HG02623 (cell line): ENCODE results near the gene ZNF407.

Source experiments
- ATAC-seq: cut with Tn5 transposase; IDR thresholded peaks from one replicate; pipeline ENCODE4 v1.9.1; 2021; ENCODE audit warnings: moderate library complexity; ENCODE audit not compliant: unreplicated experiment

The ZNF407 gene

DNA sequence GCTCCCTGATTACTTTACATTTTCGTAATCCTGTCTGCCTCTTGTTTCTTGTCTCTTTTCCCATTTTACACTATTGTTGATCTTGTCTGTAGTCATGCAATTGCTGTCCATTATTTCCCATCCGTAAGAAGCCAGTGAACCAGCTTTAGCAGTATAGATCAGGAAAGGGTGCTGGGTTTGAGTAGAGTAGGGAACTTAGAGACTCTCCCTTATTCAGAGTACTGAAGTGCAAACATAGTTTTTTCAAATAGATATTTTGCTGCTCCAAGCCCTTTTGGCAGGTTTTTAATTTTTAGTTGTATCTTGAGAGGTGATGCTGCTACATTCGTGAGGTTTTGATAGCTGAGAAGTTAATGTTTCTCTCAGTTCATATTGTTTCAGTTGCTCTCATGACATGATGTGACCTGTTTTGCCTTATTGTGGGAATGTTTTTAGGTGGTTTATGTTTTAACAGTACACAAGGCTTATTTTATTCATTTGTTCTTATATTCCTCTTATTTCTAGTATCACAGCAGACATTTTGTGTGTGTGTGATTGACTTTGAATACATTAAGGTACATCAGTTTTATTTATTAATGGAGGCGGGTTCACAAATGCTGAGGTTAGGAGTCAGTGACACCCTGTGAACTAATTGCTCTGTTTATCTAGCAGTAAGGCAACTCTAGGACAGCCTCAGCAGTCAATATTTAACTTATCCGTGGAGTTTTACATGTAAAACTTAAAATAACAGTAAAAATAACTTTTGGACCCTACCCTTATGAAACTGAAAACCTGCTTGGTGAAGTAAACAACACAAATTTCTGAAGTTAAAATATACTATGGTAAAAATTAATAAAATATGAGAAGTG, 118.4 kb downstream of the ZNF407 start:
- no peak for ATAC-seq

DNA sequence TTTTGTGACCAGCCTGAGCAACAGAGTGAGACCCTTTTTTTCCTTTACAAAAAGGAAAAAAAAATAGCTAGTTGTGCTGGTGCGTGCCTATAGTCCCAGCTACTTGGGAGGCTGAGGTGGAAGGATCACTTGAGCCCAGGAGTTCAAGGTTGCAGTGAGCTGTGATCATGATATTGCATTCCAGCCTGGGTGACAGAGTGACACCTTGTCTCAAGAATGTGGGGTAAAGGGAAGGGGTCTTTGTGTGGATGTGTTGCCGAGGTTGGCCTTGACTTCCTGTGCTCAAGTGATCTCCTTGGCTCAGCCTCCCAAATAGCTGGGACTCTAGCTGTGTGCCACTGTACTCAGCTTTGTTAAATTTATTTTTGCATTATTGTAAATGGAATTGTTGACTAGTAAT, 120.6 kb downstream of the ZNF407 start:
- no peak for ATAC-seq

DNA sequence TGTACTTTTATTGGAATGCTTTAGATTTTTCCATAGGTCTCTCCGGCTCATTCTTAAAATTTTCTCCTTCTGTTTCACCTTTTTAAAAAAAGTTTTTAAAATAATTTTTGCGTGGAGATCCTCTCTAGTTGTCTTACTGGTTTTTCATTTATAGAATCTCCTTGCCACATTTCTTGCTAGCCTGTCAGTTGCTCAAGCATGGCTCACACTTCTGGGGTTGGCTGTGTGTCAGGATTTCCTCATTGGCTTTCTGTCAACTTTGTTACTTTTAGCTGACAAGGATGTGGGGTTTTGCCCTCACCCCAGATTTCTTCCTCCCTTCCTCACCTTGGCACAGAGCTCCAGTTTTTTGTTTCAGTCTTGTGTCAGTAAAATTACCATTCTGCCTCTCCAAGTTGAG, 124.6 kb downstream of the ZNF407 start:
- ATAC-seq, result no peak

DNA sequence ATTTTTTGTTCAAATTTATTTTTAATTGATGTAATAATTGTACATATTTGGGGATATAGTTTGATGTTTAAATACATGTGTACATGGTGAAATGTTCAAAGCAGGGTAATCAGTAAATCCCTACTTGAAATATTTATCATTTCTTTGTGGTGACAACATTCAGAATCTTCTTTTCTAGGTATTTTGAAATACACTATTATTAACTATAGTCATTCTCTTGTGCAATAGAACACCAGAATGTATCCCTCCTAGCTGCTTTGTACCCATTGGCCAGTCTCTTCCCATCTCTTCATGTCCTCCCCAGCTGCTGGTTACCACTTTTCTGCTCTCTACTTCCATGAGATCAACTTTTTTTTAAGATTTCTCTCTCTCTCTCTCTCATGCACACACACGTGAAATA, 126.5 kb downstream of the ZNF407 start:
- ATAC-seq, result no peak

DNA sequence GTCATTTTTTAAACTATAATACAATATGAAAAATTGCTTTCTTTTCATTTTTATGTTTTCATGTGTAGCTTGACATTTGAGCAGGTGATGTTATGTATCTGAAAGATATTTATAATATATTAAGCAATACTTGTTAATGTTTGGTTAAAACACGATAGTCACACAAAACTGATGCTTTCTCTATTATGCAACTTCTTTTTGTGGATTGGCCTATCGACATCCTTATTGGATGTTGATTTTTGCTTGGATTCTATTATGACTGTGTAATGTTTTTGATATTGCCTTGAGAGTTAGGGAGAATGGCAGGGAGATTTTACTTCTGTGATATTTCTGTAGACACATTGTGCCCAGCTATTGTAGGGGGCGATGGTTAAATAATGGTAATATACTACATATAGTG, 128.0 kb downstream of the ZNF407 start:
- ATAC-seq, result no peak

DNA sequence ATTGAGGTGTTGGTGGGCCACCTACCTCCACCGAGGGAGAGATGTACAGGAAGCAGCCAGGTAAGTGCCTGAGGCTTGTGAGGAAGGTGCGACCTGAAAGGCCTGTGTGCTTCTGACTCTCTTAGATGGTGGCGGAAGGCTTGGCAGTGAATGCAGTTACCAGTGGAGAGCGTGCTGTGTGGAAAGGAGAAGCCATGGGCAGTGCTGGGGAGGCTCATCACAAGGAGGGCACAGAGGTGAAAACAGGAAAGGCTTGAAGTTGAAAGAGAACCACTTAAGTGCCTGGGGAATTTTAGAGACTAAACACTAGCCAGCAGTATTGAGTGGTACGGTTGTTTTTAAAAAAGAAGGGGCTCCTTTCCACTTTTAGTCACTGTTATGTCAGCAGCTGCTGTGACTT, 130.9 kb downstream of the ZNF407 start:
- ATAC-seq, result no peak

DNA sequence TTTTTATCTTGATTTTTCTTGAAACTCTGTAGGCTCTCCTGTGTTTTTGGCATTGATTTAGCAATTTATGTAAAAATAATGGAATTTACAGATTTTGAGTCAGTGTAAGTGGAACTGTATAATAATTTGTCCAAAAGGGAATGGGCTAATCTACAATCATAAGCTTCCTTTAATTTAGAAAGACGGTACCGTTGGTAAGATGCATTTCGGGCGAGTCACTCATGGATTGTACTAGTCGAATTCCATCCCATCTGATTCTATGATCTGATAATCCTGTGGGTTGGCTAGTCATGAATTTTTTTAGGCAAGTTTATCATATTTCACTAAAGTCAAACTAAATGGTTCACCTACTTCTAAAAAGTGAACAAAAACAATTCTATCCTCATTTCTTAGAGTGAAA, 133.4 kb downstream of the ZNF407 start:
- no peak for ATAC-seq

DNA sequence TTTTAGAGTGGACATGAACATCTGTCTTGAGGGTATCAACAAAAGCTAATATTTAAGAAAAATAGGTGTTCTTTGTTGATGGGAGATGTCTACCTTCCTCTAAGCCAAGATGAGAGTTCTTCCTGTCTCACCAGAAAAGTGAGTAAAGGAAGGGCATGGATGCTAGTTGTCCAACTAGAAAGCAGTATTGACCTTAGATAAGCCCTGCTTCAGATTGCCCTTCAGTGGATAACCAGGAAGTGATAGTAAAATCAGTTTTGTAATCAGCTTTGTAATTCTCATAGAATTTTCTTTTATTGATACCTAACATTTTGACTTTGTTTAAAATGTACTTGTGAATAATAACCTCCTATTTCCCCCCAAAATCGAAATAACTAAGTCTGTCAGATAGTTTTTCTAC, 134.7 kb downstream of the ZNF407 start:
- ATAC-seq, result no peak

DNA sequence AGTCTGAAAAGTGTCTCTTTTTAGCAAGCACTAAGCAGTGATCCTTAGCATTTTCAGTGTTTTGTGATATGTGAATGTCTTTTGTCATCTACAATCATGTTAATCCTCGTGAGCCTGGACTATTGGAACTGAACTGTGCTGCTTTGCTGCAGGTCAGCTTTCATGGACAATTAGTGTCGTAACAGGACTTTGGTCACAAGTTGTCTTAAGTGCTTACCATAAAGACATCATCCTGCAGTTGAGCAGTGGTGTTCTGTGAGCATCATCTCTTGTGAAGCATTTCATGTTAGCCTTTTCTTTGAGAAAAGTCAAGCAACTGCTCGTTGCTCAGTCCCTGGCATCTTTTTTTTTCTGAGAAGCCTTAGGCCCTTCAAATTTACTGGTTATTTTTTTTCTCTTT, 135.9 kb downstream of the ZNF407 start:
- no peak for ATAC-seq

DNA sequence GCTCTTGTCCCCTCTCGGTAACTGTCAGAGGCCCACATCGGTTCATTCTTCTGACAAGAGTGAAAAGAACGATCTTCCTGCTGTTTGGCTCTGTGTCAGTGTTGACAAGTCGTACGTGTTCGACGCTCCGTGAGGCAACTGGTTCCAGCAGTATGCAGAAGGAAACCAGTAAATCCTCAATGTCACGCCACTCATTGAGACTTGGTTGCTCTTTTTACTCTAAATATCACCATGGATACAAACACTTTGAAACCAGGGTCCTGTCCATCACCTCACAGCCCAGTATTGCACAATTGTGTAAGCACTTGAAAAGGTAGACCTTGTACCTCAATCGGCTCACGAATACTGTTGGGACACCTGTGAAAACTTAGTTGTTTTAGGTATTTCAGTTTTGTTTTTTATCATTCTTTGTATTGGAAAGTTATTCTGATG, 136.4 kb downstream of the ZNF407 start:
- no peak for ATAC-seq

DNA sequence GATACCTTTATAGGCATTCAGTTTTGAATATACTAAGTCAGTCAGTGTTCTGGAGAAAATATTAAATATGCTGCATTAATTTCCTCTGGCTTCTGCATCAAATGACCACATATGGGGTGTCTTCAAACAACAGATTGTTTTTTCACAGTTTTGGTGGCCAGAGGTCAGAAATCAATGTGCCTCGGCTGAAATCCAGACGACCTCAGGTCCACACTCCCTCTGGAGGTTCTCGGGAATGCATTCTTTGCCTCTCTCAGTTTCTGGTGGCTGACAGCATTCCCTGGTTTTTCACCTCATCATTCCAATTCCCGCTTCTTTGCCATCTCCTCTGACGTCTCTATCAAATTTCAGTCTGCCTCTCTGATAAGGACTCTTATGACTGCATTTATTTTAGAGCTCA, 142.3 kb downstream of the ZNF407 start:
- ATAC-seq, result no peak

DNA sequence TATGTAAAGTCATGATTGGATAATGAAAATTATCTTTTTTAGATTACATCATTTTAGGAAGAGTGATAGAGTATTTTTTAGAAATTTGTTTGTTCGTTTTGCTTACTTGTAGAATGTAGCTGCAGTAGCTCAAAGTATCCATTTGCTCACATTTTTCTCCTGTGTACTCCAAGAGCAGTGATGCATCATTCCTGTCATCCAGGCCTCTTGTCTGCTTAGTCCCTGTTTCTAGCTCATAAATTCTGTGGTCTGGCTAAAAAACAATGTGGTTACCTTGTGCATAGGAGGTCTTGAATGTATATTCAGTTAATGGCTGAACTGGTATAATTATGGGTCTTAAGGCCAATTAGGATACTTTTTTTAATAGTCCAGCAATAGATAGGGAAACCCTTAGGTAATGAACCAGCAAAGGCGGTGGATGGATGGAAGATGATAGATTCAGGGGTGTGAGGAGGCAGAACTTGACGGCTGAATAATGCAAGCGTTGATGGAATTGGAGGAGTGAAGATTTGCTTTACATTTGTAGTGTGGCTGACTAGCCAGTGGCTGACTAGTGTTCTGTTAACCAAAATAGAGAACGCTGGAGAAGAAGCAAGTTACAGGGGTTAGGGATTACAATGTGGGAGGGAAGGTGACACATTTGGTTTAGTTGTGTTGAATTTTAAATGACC, 145.0 kb downstream of the ZNF407 start:
- no peak for ATAC-seq

DNA sequence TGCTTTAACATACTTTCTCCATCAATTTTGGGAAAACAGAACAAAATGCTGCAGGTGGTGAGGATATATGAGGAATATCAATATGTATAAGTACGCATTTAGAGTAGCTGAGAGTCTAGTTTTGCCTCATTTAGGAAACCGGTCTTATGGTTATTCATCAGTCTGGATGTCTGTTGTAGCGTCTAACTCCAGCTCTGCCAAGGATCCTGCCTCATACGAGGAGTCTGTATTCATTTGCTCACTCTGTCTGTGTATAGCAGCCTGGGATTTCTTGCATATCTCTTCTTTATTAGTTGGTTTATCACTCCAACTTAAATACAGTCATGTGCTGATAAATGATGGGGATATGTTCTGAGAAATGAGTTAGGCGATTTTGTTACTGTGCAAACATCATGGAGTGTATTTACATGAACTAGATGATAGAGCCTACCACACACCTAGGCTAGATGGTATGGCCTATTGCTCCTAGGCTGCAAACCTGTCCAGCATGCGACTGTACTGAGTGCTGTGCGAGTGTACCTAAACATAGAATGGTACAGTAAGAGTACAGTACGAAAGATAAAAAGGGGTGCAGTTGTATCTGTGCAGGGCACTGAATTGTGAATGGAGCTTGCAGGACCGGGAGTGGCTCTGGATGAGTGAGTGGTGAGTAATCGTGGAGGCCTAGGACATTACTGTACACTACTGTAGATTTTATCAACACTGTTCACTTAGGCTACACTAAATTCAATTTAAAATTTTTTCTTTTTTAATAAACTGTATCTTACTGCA, 148.1 kb downstream of the ZNF407 start:
- no peak for ATAC-seq

DNA sequence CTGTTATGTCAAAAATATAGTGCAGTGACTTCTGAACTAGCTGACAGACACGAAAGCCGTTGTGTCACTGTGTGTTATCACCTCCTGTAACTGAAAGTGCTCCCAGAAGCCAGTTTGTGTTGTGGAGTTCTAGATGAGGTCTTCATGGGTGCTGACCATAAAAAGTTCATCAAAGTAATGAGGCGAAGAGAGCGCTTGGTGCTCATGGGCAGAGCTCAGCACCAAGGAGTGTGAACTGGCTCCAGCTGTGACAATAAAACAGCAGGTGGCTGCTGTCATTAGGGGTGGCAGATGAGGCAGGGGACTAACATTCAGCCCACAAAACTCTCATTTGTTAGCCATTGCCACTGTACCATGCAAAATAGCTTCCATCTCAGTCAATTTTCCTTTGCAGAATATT, 151.1 kb downstream of the ZNF407 start:
- no peak for ATAC-seq

DNA sequence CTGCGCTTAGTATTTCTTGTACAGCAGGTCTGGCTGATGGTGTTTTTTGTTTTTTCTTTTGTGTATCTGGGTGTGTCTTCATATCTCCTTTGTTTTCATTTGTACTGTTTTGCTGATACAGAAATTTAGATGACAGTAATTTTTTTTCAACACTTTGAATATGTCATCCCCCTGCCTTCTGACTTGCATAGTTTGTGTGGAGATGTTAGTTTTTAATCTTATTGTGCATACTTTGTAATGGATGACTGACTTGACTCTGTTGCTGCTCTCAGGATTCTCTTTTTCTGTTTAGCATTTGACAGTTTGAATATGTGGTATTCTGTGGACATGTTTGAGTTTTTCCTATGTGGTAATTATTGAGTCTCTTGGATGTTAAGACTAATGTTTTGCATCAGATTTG, 161.3 kb downstream of the ZNF407 start:
- no peak for ATAC-seq

DNA sequence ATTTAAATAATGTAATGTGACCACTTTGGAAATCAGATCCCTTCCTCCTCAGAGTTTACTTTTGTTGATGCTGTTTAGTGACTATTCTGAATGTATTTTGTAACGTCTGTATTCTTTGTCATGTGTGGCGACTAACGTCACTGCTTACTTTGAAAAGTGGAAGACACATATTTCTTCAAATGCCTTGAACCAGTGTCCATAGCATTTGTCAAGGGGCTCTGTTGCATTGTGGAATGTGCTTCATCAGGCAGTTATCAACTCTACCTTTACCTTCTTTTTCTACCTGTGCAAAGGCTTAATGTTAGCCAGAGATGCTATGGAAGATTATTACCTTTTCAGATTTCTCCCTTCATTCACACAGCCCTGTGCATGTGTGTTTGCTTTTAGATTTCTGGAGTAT, 162.4 kb downstream of the ZNF407 start:
- ATAC-seq, result no peak

DNA sequence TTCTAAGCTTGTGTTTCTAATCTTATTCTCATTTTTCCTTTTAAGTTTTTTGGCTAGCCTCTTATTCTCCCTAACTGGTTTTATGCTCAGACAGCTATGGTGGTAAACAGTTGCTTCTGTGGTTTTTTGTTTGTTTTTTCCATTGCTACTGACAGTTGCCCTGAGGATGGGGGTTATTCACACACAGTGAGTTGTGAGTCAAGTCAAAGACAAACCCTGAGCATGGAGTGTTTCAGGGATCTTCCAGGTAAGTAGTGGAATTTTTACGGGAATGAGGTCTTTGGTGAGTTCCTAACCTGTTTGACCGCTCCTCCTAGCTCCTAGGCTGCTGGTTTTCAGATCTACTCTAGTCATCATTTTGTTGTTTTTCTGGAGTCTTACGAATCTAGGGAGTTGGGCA, 162.8 kb downstream of the ZNF407 start:
- no peak for ATAC-seq

DNA sequence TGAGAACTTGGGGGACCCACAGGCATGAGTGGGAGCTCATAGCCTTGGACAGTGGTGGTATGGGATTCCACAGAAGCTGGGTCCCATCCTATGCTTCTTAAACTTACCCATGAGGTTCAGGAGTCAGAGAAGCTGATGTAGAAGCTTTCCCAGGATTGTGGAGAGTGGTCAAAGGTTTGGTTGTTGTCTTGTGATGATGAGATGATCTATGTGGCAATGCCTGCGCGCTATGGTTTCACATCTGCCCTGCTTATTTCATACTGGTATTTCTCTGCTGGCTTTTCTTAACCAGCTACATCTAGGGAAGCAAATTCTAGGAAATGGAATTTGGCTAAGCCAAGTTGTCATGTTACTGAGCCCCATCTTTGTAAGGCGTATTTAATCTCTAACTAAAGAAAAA, 168.6 kb downstream of the ZNF407 start:
- no peak for ATAC-seq

DNA sequence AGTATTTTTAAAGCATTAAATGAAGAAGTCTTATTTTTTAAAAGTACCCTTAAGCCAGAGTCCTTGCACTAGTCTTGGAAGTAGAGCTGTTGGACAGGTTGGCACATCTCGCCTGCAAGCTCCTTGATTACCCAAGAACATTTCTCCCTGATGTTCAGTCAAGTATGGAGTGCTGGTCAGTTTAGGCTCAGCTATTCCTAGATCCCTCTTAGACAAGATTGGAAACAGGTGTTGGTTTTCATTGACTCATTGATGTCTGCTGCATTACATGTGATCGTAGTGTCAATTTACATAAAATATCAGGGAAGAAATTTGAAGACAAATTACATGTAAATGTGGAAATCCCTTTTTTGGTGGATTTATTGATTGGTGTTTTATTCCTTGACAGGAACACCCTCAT, 170.4 kb downstream of the ZNF407 start:
- no peak for ATAC-seq

DNA sequence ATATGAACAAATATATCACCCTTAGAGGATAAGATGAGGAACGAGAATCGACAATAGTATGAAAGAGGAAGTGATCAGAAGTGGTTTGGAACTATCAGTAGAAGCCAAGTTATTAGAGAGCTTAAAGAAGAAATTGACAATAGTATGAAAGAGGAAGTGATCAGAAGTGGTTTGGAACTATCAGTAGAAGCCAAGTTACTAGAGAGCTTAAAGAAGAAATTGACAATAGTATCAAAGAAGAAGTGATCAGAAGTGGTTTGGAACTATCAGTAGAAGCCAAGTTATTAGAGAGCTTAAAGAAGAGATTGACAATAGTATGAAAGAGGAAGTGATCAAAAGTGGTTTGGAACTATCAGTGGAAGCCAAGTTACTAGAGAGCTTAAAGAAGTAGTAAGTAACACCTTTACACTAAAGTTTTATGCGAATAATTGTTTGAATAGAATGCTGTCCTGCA, 175.5 kb downstream of the ZNF407 start:
- peak; percentile 71 for ATAC-seq

DNA sequence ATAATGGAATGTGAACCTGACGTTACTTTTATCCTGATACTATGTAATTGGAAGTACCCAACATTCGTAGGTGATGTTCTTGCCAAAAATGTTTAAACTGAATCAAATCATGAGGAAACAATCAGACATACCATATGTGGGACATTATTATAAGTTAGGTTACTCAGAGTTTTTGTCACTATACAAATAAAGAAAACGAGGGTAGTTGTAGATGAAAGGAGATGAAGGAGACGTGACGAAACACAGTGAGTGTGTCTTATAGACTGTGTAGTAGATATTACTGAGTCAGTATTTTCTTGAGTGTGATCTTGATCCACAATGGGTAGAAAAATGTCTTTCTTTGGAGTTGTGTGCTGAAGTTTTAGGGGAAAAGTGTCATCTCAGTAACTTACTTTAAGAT, 176.8 kb downstream of the ZNF407 start:
- ATAC-seq, result no peak

DNA sequence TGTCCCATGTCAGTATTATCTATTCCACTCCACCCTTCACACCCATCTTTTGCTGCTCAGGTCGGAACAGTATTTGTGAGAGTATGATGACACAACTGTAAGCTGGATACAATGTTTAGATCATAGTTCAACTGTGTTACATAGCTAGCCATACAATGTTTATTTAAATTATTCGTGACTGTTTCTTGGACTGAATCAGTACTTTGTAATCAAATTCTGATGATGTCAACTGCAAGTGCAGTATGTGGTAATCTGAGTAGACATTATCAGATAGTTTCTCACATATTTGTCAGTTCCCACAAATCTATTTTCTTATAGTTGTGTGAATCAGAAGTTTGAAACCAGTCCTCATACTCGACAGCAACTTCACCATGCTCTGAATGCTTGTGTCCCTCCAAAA, 177.6 kb downstream of the ZNF407 start:
- no peak for ATAC-seq
